Small intestine (tissue), 7 donors: ENCODE data around the gene EYA3. TPM values are rescaled to one million over a fixed set of nuclear protein-coding genes. Genes with fewer than 3 reads are reported as not detected.

Experiments used
- DNase-seq, 2 donors: peaks; one replicate each; pipeline versions ENCODE4 v3.0.0 to v3.0.0-alpha.2; 2013
- FAIRE-seq: peaks from 2 replicates; lab custom pipeline; 2012; peaks lifted over from hg19 to GRCh38; lab: Jason Lieb, UNC
- H3K27ac ChIP-seq, 3 donors: one replicate each; pipeline ENCODE4 v1.5.1; 2013; ENCODE audit warnings: low read length in 2 of 3, mild to moderate bottlenecking in 2 of 3, control low read depth in 1 of 3, inconsistent platforms in 1 of 3, low read depth in 1 of 3, moderate library complexity in 1 of 3
- H3K27me3 ChIP-seq, 3 donors: one replicate each; pipeline ENCODE4 v1.6.1; 2013; ENCODE audit warnings: low read length in 3 of 3, inconsistent platforms in 1 of 3; ENCODE audit not compliant: control insufficient read depth in 3 of 3, insufficient read depth in 3 of 3
- H3K36me3 ChIP-seq, 3 donors: one replicate each; pipeline ENCODE4 v1.6.1; 2013; ENCODE audit warnings: low read length in 3 of 3, inconsistent platforms in 1 of 3, low read depth in 1 of 3, mild to moderate bottlenecking in 1 of 3, moderate library complexity in 1 of 3; ENCODE audit not compliant: control insufficient read depth in 3 of 3, insufficient read depth in 2 of 3
- H3K4me1 ChIP-seq, 3 donors: one replicate each; pipeline ENCODE4 v1.6.1; 2013; ENCODE audit warnings: low read length in 2 of 3, inconsistent platforms in 1 of 3, low read depth in 1 of 3, mild to moderate bottlenecking in 1 of 3, moderate library complexity in 1 of 3; ENCODE audit not compliant: control insufficient read depth in 3 of 3, insufficient read depth in 2 of 3
- H3K4me3 ChIP-seq, 3 donors: one replicate each; pipeline ENCODE4 v1.5.1; 2013; ENCODE audit warnings: low read length in 3 of 3, control low read depth in 1 of 3, inconsistent platforms in 1 of 3, low read depth in 1 of 3, mild to moderate bottlenecking in 1 of 3, moderate library complexity in 1 of 3
- H3K9me3 ChIP-seq, 2 donors: one replicate each; pipeline ENCODE4 v1.6.1; 2013; ENCODE audit warnings: low read depth in 1 of 2, low read length in 1 of 2; ENCODE audit not compliant: control insufficient read depth in 2 of 2, insufficient read depth in 1 of 2
- WGBS, 3 donors: extraction: QIAGEN DNeasy Blood & Tissue Kit; methylation state at CpG; one replicate each; pipeline ENCODE4 v1.1.7; 2013; 5-methylcytosine and 5-hydroxymethylcytosine counted together
- polyA plus RNA-seq, 4 donors: library from polyadenylated mRNA; stranded (reverse) in 3 of 4; unstranded in 1 of 4; fragments of 200-250 nt in 3 of 4; fragments of 120-200 nt in 1 of 4; gene quantifications; one replicate each; pipeline versions ENCODE4 v1.2.1 to v1.2.3, GENCODE V29; 2013
- donor health status: healthy with polysubstance abuse.
- donor health status: control.
- donor health status: control.
- donor health status: Bipolar disorder and iron deficiency.
- donor health status: healthy.

The EYA3 gene
- polyA plus RNA-seq, 4 donors, result 3.2 to 17.4 (median 6.4) TPM

- DNase-seq, result no peak
- Histone ChIP-seq H3K27me3 (no peaks in the 10 kb centered on the region), H3K4me1 (no peaks in the 10 kb centered on the region), H3K4me3 (no peak overlapping the region), H3K27ac (no peak overlapping the region), H3K36me3 (peaks cover 0 to 2% (median 0%) of the 10 kb centered on the region in 3 donors), H3K9me3 (no peaks in the 10 kb centered on the region)
- no peak for FAIRE-seq
- WGBS, 3 donors, result 86 to 95% (median 94%) methylated on average over 4 to 5 of the region's 5 CpGs
Observed at GRCh38 chr1:27936370-27936769, 152.0 kb downstream of the EYA3 start.

GRCh38 chr1:27935721-27936120, 152.7 kb downstream of the EYA3 start:
- WGBS, 3 donors, result 21 to 48% (median 36%) methylated on average over 8 of the region's 8 CpGs
- no peak overlapping the region for H3K27ac ChIP-seq
- H3K36me3 ChIP-seq, result peaks cover 0 to under 1% (median 0%) of the 10 kb centered on the region in 3 donors
- peak overlapping the region in 2 of 3 donors; percentile 37 to 62 for H3K4me3 ChIP-seq
- H3K27me3 ChIP-seq, result no peaks in the 10 kb centered on the region
- no peaks in the 10 kb centered on the region for H3K4me1 ChIP-seq
- DNase-seq (peak in 1 of 2 donors; percentile 18), FAIRE-seq (no peak)
- H3K9me3 ChIP-seq, result no peaks in the 10 kb centered on the region

GRCh38 chr1:27934818-27935549, 153.4 kb downstream of the EYA3 start, which contains the start of gene SMPDL3B:
SMPDL3B (plus strand) TSS chr1:27935000; CDS start chr1:27935184, 184 bp downstream.
- peak; percentile 84 to 91 for DNase-seq
- Histone ChIP-seq H3K4me3 (peak within 1 kb of the TSS in 2 of 3 donors; percentile 37 to 62), H3K4me1 (no peaks in the 10 kb centered on the region), H3K27ac (peak within 1 kb of the TSS; percentile 59 to 69 (median 65)), H3K36me3 (no peaks in the 10 kb centered on the region), H3K27me3 (no peaks in the 10 kb centered on the region), H3K9me3 (no peaks in the 10 kb centered on the region)
- 3 to 5% (median 5%) methylated on average over 16 of the region's 16 CpGs for WGBS, 3 donors
- FAIRE-seq, result no peak

GRCh38 chr1:27931759-27932158, 156.7 kb downstream of the EYA3 start:
- no peak overlapping the region for H3K27ac ChIP-seq
- H3K4me1 ChIP-seq, result no peaks in the 10 kb centered on the region
- H3K36me3 ChIP-seq, result no peaks in the 10 kb centered on the region
- no peaks in the 10 kb centered on the region for H3K9me3 ChIP-seq
- H3K27me3 ChIP-seq, result no peaks in the 10 kb centered on the region
- FAIRE-seq, result no peak
- WGBS, 3 donors, result 73 to 94% (median 88%) methylated on average over 3 to 4 of the region's 4 CpGs
- DNase-seq, result no peak
- H3K4me3 ChIP-seq, result no peak overlapping the region

- DNase-seq (no peak), FAIRE-seq (no peak)
- Histone ChIP-seq H3K4me3 (no peak overlapping the region), H3K27ac (no peak overlapping the region), H3K36me3 (no peaks in the 10 kb centered on the region), H3K9me3 (no peaks in the 10 kb centered on the region), H3K4me1 (no peaks in the 10 kb centered on the region), H3K27me3 (no peaks in the 10 kb centered on the region)
- 86 to 90% (median 90%) methylated on average over 6 of the region's 6 CpGs for WGBS, 3 donors
Observed at GRCh38 chr1:27931184-27931583, 157.2 kb downstream of the EYA3 start.

GRCh38 chr1:27928216-27928954, 160.0 kb downstream of the EYA3 start:
- Histone ChIP-seq H3K27ac (no peak overlapping the region), H3K27me3 (no peaks in the 10 kb centered on the region), H3K4me1 (no peaks in the 10 kb centered on the region), H3K4me3 (no peak overlapping the region), H3K9me3 (no peaks in the 10 kb centered on the region), H3K36me3 (no peaks in the 10 kb centered on the region)
- 60 to 88% (median 63%) methylated on average over 5 of the region's 5 CpGs for WGBS, 3 donors
- DNase-seq (no peak), FAIRE-seq (no peak)

- Histone ChIP-seq H3K9me3 (no peaks in the 10 kb centered on the region), H3K4me3 (no peak overlapping the region), H3K36me3 (no peaks in the 10 kb centered on the region), H3K4me1 (peaks cover 0 to 5% (median 0%) of the 10 kb centered on the region in 3 donors), H3K27ac (no peak overlapping the region), H3K27me3 (no peaks in the 10 kb centered on the region)
- FAIRE-seq, result no peak
- WGBS, 3 donors, result 45 to 65% (median 57%) methylated on average over 3 of the region's 3 CpGs
- peak in 1 of 2 donors; percentile 76 for DNase-seq
Observed at GRCh38 chr1:27922272-27922671, 166.1 kb downstream of the EYA3 start.
